Measurements from ENCODE around the gene EXOSC7.

EXOSC7 gene

GRCh38 chr3:44976002-44976815 lies at the start of gene EXOSC7, which contains the start of gene ZDHHC3:
TSS of gene EXOSC7 (plus strand) at chr3:44976244. CDS start at chr3:44976278, 34 bp downstream.
TSS of gene ZDHHC3 (minus strand) at chr3:44976174. CDS start at chr3:44959436, 16,738 bp downstream.
- Histone ChIP-seq H3K36me3 (ENCODE audit: control insufficient read depth in 1 of 2, insufficient read depth in 2 of 2, low read length in 2 of 2) (peaks cover 0 to 3% of the 10 kb centered on the region in 2 donors), H3K4me3 (ENCODE audit: low read depth in 1 of 2, low read length in 2 of 2) (peak within 1 kb of the TSS; percentile 95 to 100), H3K9me3 (ENCODE audit: control insufficient read depth in 1 of 2, low read length in 2 of 2) (no peaks in the 10 kb centered on the region), H3K27ac (ENCODE audit: low read depth, low read length) (peak within 1 kb of the TSS; percentile 85), H3K4me1 (ENCODE audit: control insufficient read depth in 1 of 2, insufficient read depth in 2 of 2, low read length in 2 of 2) (peaks cover 22 to 28% of the 10 kb centered on the region in 2 donors), H3K9ac (ENCODE audit: low read depth in 1 of 2, low read length in 2 of 2) (peak within 1 kb of the TSS; percentile 81 to 97), H3K27me3 (ENCODE audit: control insufficient read depth in 1 of 2, insufficient read depth in 2 of 2, low read length in 2 of 2) (no peaks in the 10 kb centered on the region)

- H3K36me3 ChIP-seq (ENCODE audit: control insufficient read depth in 1 of 2, insufficient read depth in 2 of 2, low read length in 2 of 2), result peaks cover 30 to 61% of the 10 kb centered on the region in 2 donors
- H3K4me1 ChIP-seq (ENCODE audit: control insufficient read depth in 1 of 2, insufficient read depth in 2 of 2, low read length in 2 of 2), result no peaks in the 10 kb centered on the region
- no peaks in the 10 kb centered on the region for H3K9me3 ChIP-seq (ENCODE audit: control insufficient read depth in 1 of 2, low read length in 2 of 2)
- H3K27me3 ChIP-seq (ENCODE audit: control insufficient read depth in 1 of 2, insufficient read depth in 2 of 2, low read length in 2 of 2), result no peaks in the 10 kb centered on the region
- no peak overlapping the region for H3K27ac ChIP-seq (ENCODE audit: low read depth, low read length)
- H3K4me3 ChIP-seq (ENCODE audit: low read depth in 1 of 2, low read length in 2 of 2), result no peak overlapping the region
- H3K9ac ChIP-seq (ENCODE audit: low read depth in 1 of 2, low read length in 2 of 2), result no peak overlapping the region
Observed at GRCh38 chr3:44926921-44927320, 49.1 kb upstream of the EXOSC7 start.

GRCh38 chr3:44927371-44927770 lies 48.7 kb upstream of the EXOSC7 start:
- Histone ChIP-seq H3K27ac (ENCODE audit: low read depth, low read length) (no peak overlapping the region), H3K9ac (ENCODE audit: low read depth in 1 of 2, low read length in 2 of 2) (no peak overlapping the region), H3K27me3 (ENCODE audit: control insufficient read depth in 1 of 2, insufficient read depth in 2 of 2, low read length in 2 of 2) (no peaks in the 10 kb centered on the region), H3K4me3 (ENCODE audit: low read depth in 1 of 2, low read length in 2 of 2) (no peak overlapping the region), H3K4me1 (ENCODE audit: control insufficient read depth in 1 of 2, insufficient read depth in 2 of 2, low read length in 2 of 2) (no peaks in the 10 kb centered on the region), H3K9me3 (ENCODE audit: control insufficient read depth in 1 of 2, low read length in 2 of 2) (no peaks in the 10 kb centered on the region), H3K36me3 (ENCODE audit: control insufficient read depth in 1 of 2, insufficient read depth in 2 of 2, low read length in 2 of 2) (peaks cover 30 to 63% of the 10 kb centered on the region in 2 donors)

DNA sequence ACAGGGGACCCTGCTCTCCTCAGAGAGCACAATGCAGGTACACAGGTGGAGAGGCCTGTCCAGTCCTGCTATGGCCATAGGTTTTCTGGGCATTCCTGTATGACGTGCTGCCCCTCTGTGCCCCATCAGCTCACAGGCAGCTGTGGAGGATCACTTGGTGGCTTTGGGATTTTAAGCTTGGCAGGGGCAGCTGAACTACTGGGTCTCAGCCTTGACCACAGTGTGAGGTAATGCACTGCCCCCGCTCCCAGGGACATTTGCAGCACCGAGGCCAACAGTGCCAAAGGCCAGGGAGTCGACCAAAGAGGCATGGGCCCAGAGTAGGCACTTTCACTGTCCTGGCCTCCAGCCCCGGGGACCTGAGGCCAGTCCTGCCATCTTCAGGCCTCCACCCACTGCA lies 46.3 kb upstream of the EXOSC7 start:
- Histone ChIP-seq H3K4me1 (ENCODE audit: control insufficient read depth in 1 of 2, insufficient read depth in 2 of 2, low read length in 2 of 2) (no peaks in the 10 kb centered on the region), H3K27ac (ENCODE audit: low read depth, low read length) (no peak overlapping the region), H3K9me3 (ENCODE audit: control insufficient read depth in 1 of 2, low read length in 2 of 2) (no peaks in the 10 kb centered on the region), H3K9ac (ENCODE audit: low read depth in 1 of 2, low read length in 2 of 2) (no peak overlapping the region), H3K27me3 (ENCODE audit: control insufficient read depth in 1 of 2, insufficient read depth in 2 of 2, low read length in 2 of 2) (no peaks in the 10 kb centered on the region), H3K36me3 (ENCODE audit: control insufficient read depth in 1 of 2, insufficient read depth in 2 of 2, low read length in 2 of 2) (peaks cover 43 to 74% of the 10 kb centered on the region in 2 donors), H3K4me3 (ENCODE audit: low read depth in 1 of 2, low read length in 2 of 2) (no peak overlapping the region)

- Histone ChIP-seq H3K9ac (ENCODE audit: low read depth in 1 of 2, low read length in 2 of 2) (no peak overlapping the region), H3K27me3 (ENCODE audit: control insufficient read depth in 1 of 2, insufficient read depth in 2 of 2, low read length in 2 of 2) (no peaks in the 10 kb centered on the region), H3K36me3 (ENCODE audit: control insufficient read depth in 1 of 2, insufficient read depth in 2 of 2, low read length in 2 of 2) (peaks cover 38 to 71% of the 10 kb centered on the region in 2 donors), H3K4me1 (ENCODE audit: control insufficient read depth in 1 of 2, insufficient read depth in 2 of 2, low read length in 2 of 2) (no peaks in the 10 kb centered on the region), H3K4me3 (ENCODE audit: low read depth in 1 of 2, low read length in 2 of 2) (no peak overlapping the region), H3K9me3 (ENCODE audit: control insufficient read depth in 1 of 2, low read length in 2 of 2) (no peaks in the 10 kb centered on the region), H3K27ac (ENCODE audit: low read depth, low read length) (no peak overlapping the region)
Observed at GRCh38 chr3:44930911-44931310, 45.1 kb upstream of the EXOSC7 start.

DNA sequence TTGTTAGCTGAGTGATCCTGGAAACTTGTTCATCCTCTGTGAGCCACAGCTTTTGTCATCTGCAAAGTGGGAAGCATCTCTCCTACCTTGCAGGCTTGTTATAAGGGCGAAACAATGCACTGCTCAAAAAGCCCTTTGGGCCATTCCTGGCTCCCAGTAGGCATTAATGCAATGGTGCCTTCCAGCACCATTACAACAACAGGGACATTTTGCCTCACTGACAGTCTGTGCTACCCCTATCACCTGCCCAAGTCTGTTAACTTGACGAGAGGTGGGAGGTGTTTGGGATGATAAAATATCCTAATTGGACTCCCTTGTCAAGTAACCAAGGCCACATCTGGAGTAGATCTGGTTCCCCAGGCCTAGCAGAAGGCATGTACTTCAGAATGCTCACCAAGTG lies 44.3 kb upstream of the EXOSC7 start:
- peaks cover 35 to 74% of the 10 kb centered on the region in 2 donors for H3K36me3 ChIP-seq (ENCODE audit: control insufficient read depth in 1 of 2, insufficient read depth in 2 of 2, low read length in 2 of 2)
- H3K9me3 ChIP-seq (ENCODE audit: control insufficient read depth in 1 of 2, low read length in 2 of 2), result no peaks in the 10 kb centered on the region
- no peak overlapping the region for H3K9ac ChIP-seq (ENCODE audit: low read depth in 1 of 2, low read length in 2 of 2)
- H3K27ac ChIP-seq (ENCODE audit: low read depth, low read length), result no peak overlapping the region
- H3K4me1 ChIP-seq (ENCODE audit: control insufficient read depth in 1 of 2, insufficient read depth in 2 of 2, low read length in 2 of 2), result no peaks in the 10 kb centered on the region
- no peaks in the 10 kb centered on the region for H3K27me3 ChIP-seq (ENCODE audit: control insufficient read depth in 1 of 2, insufficient read depth in 2 of 2, low read length in 2 of 2)
- H3K4me3 ChIP-seq (ENCODE audit: low read depth in 1 of 2, low read length in 2 of 2), result no peak overlapping the region

DNA sequence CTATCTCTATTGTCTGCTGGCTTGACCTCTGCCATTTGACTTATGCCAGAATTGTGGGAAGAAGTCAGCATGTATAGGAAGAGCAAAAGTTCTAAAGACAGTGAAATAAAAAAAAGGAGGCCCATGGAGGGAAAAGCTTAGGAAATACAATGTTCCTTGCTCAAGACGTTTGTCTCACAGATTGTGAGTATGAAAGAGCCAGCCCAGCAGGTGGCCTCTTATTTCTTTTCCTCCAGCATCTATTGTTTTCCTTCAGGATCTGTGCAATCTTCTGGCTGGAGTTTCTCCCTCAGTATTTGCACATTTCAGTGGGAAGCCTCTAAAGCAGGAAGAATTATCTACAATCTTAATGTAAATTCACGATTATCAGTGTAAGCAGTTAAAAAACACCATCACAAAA lies 43.8 kb upstream of the EXOSC7 start:
- no peak overlapping the region for H3K27ac ChIP-seq (ENCODE audit: low read depth, low read length)
- no peak overlapping the region for H3K4me3 ChIP-seq (ENCODE audit: low read depth in 1 of 2, low read length in 2 of 2)
- peaks cover 35 to 74% of the 10 kb centered on the region in 2 donors for H3K36me3 ChIP-seq (ENCODE audit: control insufficient read depth in 1 of 2, insufficient read depth in 2 of 2, low read length in 2 of 2)

DNA sequence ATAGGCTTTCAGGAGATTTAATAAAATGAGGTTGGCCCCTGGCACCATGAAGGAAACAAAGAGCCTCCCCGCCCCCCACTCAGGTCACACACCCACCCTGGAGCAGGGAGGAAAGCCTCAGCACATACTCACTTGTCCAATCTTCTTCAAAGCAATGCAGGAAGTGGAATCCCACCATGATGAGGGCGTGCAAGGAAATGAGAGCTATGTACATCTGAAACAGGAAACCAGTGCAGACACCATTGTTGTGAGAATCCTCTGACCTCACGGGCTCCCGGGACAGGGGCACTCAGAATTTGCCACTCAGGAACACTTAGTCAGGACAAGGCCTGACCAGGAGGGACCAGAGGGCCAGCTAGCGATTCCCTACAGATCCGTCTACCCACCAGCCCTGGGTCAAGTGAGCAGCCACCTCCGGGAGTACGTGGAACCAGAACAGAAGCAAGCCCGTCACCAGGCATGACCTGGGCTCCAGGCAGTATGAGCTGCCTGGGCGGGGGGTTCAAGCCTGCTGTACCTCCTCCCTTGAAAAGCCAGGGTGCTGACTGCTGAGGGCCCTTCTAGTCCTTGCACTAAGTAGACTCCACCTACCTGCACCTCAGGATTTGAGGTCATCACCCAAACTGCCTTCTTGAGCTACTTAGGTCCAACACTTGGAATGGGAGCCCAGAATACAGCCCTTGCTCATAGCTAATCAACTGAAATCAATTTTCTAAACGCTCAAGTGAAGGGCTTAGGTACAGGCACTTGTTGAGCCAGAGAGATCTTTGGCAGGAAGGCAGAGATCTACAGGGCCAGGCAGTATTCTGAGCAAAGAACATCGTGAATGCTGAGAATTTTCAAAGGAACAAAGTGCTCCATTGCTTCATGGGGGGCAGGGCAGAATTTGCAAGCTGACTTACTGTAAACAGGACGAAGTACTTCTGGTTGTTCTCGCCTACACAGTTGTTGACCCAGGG lies 42.8 kb upstream of the EXOSC7 start:
- Histone ChIP-seq H3K36me3 (ENCODE audit: control insufficient read depth in 1 of 2, insufficient read depth in 2 of 2, low read length in 2 of 2) (peaks cover 28 to 77% of the 10 kb centered on the region in 2 donors), H3K9ac (ENCODE audit: low read depth in 1 of 2, low read length in 2 of 2) (no peak overlapping the region), H3K27me3 (ENCODE audit: control insufficient read depth in 1 of 2, insufficient read depth in 2 of 2, low read length in 2 of 2) (no peaks in the 10 kb centered on the region), H3K4me1 (ENCODE audit: control insufficient read depth in 1 of 2, insufficient read depth in 2 of 2, low read length in 2 of 2) (no peaks in the 10 kb centered on the region), H3K4me3 (ENCODE audit: low read depth in 1 of 2, low read length in 2 of 2) (no peak overlapping the region), H3K27ac (ENCODE audit: low read depth, low read length) (no peak overlapping the region), H3K9me3 (ENCODE audit: control insufficient read depth in 1 of 2, low read length in 2 of 2) (no peaks in the 10 kb centered on the region)

More for the DNA sequence above, 43.8 kb upstream of the EXOSC7 start:
- Histone ChIP-seq H3K9me3 (ENCODE audit: control insufficient read depth in 1 of 2, low read length in 2 of 2) (no peaks in the 10 kb centered on the region), H3K27me3 (ENCODE audit: control insufficient read depth in 1 of 2, insufficient read depth in 2 of 2, low read length in 2 of 2) (no peaks in the 10 kb centered on the region), H3K4me1 (ENCODE audit: control insufficient read depth in 1 of 2, insufficient read depth in 2 of 2, low read length in 2 of 2) (no peaks in the 10 kb centered on the region), H3K9ac (ENCODE audit: low read depth in 1 of 2, low read length in 2 of 2) (no peak overlapping the region)

GRCh38 chr3:44939581-44940036 lies 36.4 kb upstream of the EXOSC7 start:
- Histone ChIP-seq H3K4me3 (ENCODE audit: low read depth in 1 of 2, low read length in 2 of 2) (no peak overlapping the region), H3K9ac (ENCODE audit: low read depth in 1 of 2, low read length in 2 of 2) (no peak overlapping the region), H3K27ac (ENCODE audit: low read depth, low read length) (no peak overlapping the region), H3K4me1 (ENCODE audit: control insufficient read depth in 1 of 2, insufficient read depth in 2 of 2, low read length in 2 of 2) (no peaks in the 10 kb centered on the region), H3K36me3 (ENCODE audit: control insufficient read depth in 1 of 2, insufficient read depth in 2 of 2, low read length in 2 of 2) (peaks cover 24 to 66% of the 10 kb centered on the region in 2 donors), H3K27me3 (ENCODE audit: control insufficient read depth in 1 of 2, insufficient read depth in 2 of 2, low read length in 2 of 2) (no peaks in the 10 kb centered on the region), H3K9me3 (ENCODE audit: control insufficient read depth in 1 of 2, low read length in 2 of 2) (no peaks in the 10 kb centered on the region)
